GM19438 (cell line): ENCODE measurements around the gene CAMK2N2.
A peak's percentile ranks its signal among the peaks of the same experiment; 100 is the strongest.
"Not testable (repeated sequence)": the region's sequence is repeated elsewhere in the genome, so short reads cannot be mapped to it uniquely, and the experiment has no call there.

Experiments used
- ATAC-seq: cut with Tn5 transposase; IDR thresholded peaks from one replicate; pipeline ENCODE4 v1.9.1; 2021; ENCODE audit warnings: low read depth; ENCODE audit not compliant: unreplicated experiment

Gene CAMK2N2

GRCh38 chr3:184275961-184276910, 14.9 kb upstream of the CAMK2N2 start, which contains the start of gene ECE2:
ECE2 (plus strand) TSS chr3:184276022; CDS start chr3:184276154, 132 bp downstream.
- no peak for ATAC-seq

- no peak for ATAC-seq
These were observed 14.0 kb upstream of the CAMK2N2 start for GRCh38 chr3:184275381-184275701.

- ATAC-seq: no peak
These were observed 10.9 kb upstream of the CAMK2N2 start for GRCh38 chr3:184272269-184272668.

- not testable (repeated sequence) for ATAC-seq
These were observed 5.9 kb upstream of the CAMK2N2 start for GRCh38 chr3:184267249-184267648.

- ATAC-seq: no peak
These were observed 1.4 kb upstream of the CAMK2N2 start for GRCh38 chr3:184262764-184263179.

GRCh38 chr3:184261854-184262763, 756 bp upstream of the CAMK2N2 start:
- ATAC-seq: no peak

- ATAC-seq: no peak
These were observed 556 bp downstream of the CAMK2N2 start for GRCh38 chr3:184260724-184261269.

GRCh38 chr3:184259878-184260723, 1.3 kb downstream of the CAMK2N2 start:
- no peak for ATAC-seq

- ATAC-seq: no peak
These were observed 1.9 kb downstream of the CAMK2N2 start for GRCh38 chr3:184259396-184259877.

- no peak for ATAC-seq
These were observed 2.4 kb downstream of the CAMK2N2 start for GRCh38 chr3:184258926-184259325.

- ATAC-seq: no peak
These were observed 4.1 kb downstream of the CAMK2N2 start for GRCh38 chr3:184257083-184257915.

GRCh38 chr3:184255291-184256039, 5.9 kb downstream of the CAMK2N2 start:
- no peak for ATAC-seq

- peak; percentile 64 for ATAC-seq
These were observed 11.1 kb downstream of the CAMK2N2 start for GRCh38 chr3:184250167-184250828.

- peak; percentile 87 for ATAC-seq
These were observed 11.8 kb downstream of the CAMK2N2 start, which contains the start of gene EEF1AKMT4 for GRCh38 chr3:184249412-184250166. EEF1AKMT4 (plus strand) TSS chr3:184249672; CDS start chr3:184249695, 23 bp downstream.

- ATAC-seq: peak; percentile 57
These were observed 12.6 kb downstream of the CAMK2N2 start, which contains the start of gene ALG3 for GRCh38 chr3:184248454-184249411. ALG3 (minus strand) TSS chr3:184248962; CDS start chr3:184248940, 22 bp downstream.

GRCh38 chr3:184242297-184242685, 19.1 kb downstream of the CAMK2N2 start:
- ATAC-seq: no peak
